Measurements from ENCODE around the gene MAPKAPK2. TPM values are rescaled to one million over a fixed set of nuclear protein-coding genes. Genes with fewer than 3 reads are reported as not detected.

Gene MAPKAPK2
- total RNA-seq, 1 donor from 2014 or later = 24.7 TPM

- no peaks in the 10 kb centered on the region for H3K36me3 ChIP-seq
- peaks cover 3% of the 10 kb centered on the region for H3F3A ChIP-seq (ENCODE audit: low read depth)
- Mint-ChIP-seq H3K36me3 (no peaks in the 10 kb centered on the region), H3K4me1 (peaks cover 14% of the 10 kb centered on the region), H3K27ac (no peak overlapping the region), H3K27me3 (ENCODE audit: insufficient read depth, low read depth) (peaks cover 17% of the 10 kb centered on the region), H3K4me3 (no peak overlapping the region), H3K9me3 (no peaks in the 10 kb centered on the region)
- no peak for DNase-seq (ENCODE audit: low spot score)
- H4K20me1 ChIP-seq (ENCODE audit: low read depth) = no peaks in the 10 kb centered on the region
- TF ChIP-seq EZH2 (IDR thresholded peaks at IDR 0.05) (no peak), EZH2phosphoT487 (IDR thresholded peaks at IDR 0.05) (no peak), CTCF (IDR thresholded peaks at IDR 0.05) (no peak)
- no peaks in the 10 kb centered on the region for H3K9me3 ChIP-seq (ENCODE audit: low read depth)
- no peaks in the 10 kb centered on the region for H3K79me2 ChIP-seq (ENCODE audit: low read depth)
- H3K4me3 ChIP-seq = no peak overlapping the region
- H3K9ac ChIP-seq = no peak overlapping the region
- H3K27me3 ChIP-seq = peaks cover 37% of the 10 kb centered on the region
- H3K27ac ChIP-seq = no peak overlapping the region
- no peak overlapping the region for H3K4me2 ChIP-seq
- peaks cover 18% of the 10 kb centered on the region for H3K4me1 ChIP-seq
- H2AFZ ChIP-seq (replicated peaks) = no peak overlapping the region
Observed at GRCh38 chr1:206660136-206660535, 24.6 kb upstream of the MAPKAPK2 start.

- no peak overlapping the region for H3K4me3 ChIP-seq
- no peaks in the 10 kb centered on the region for H3F3A ChIP-seq (ENCODE audit: low read depth)
- no peaks in the 10 kb centered on the region for H3K9me3 Mint-ChIP-seq
- DNase-seq (ENCODE audit: low spot score) = no peak
- H3K9ac ChIP-seq = no peak overlapping the region
- H3K4me2 ChIP-seq = no peak overlapping the region
- peaks cover 17% of the 10 kb centered on the region for H3K27me3 Mint-ChIP-seq (ENCODE audit: insufficient read depth, low read depth)
- no peak overlapping the region for H3K27ac Mint-ChIP-seq
- H3K79me2 ChIP-seq (ENCODE audit: low read depth) = no peaks in the 10 kb centered on the region
- H4K20me1 ChIP-seq (ENCODE audit: low read depth) = no peaks in the 10 kb centered on the region
- peaks cover 41% of the 10 kb centered on the region for H3K27me3 ChIP-seq
- H3K4me1 ChIP-seq = peaks cover 14% of the 10 kb centered on the region
- H3K27ac ChIP-seq = no peak overlapping the region
- H3K9me3 ChIP-seq (ENCODE audit: low read depth) = no peaks in the 10 kb centered on the region
- H3K36me3 Mint-ChIP-seq = no peaks in the 10 kb centered on the region
- no peaks in the 10 kb centered on the region for H3K36me3 ChIP-seq
- no peak overlapping the region for H3K4me3 Mint-ChIP-seq
- no peak for TF ChIP-seq EZH2phosphoT487 (IDR thresholded peaks at IDR 0.05)
- no peak for TF ChIP-seq EZH2 (IDR thresholded peaks at IDR 0.05)
- TF ChIP-seq CTCF (IDR thresholded peaks at IDR 0.05) = no peak
- H2AFZ ChIP-seq (replicated peaks) = no peak overlapping the region
- peaks cover 14% of the 10 kb centered on the region for H3K4me1 Mint-ChIP-seq
Observed at GRCh38 chr1:206661161-206661820, 23.4 kb upstream of the MAPKAPK2 start.

- Mint-ChIP-seq H3K27ac (no peak overlapping the region), H3K4me1 (peaks cover 14% of the 10 kb centered on the region), H3K9me3 (no peaks in the 10 kb centered on the region), H3K27me3 (ENCODE audit: insufficient read depth, low read depth) (peaks cover 17% of the 10 kb centered on the region), H3K4me3 (no peak overlapping the region), H3K36me3 (no peaks in the 10 kb centered on the region)
- H3K4me2 ChIP-seq = no peak overlapping the region
- peaks cover 14% of the 10 kb centered on the region for H3K4me1 ChIP-seq
- H4K20me1 ChIP-seq (ENCODE audit: low read depth) = no peaks in the 10 kb centered on the region
- no peak overlapping the region for H3K4me3 ChIP-seq
- DNase-seq (ENCODE audit: low spot score) = no peak
- H2AFZ ChIP-seq (replicated peaks) = no peak overlapping the region
- H3K9me3 ChIP-seq (ENCODE audit: low read depth) = no peaks in the 10 kb centered on the region
- no peaks in the 10 kb centered on the region for H3K79me2 ChIP-seq (ENCODE audit: low read depth)
- H3K9ac ChIP-seq = no peak overlapping the region
- TF ChIP-seq EZH2phosphoT487 (IDR thresholded peaks at IDR 0.05) (no peak), CTCF (IDR thresholded peaks at IDR 0.05) (no peak), EZH2 (IDR thresholded peaks at IDR 0.05) (no peak)
- no peak overlapping the region for H3K27ac ChIP-seq
- H3K27me3 ChIP-seq = peaks cover 32% of the 10 kb centered on the region
- H3F3A ChIP-seq (ENCODE audit: low read depth) = no peaks in the 10 kb centered on the region
- H3K36me3 ChIP-seq = no peaks in the 10 kb centered on the region
Observed at GRCh38 chr1:206662396-206663092, 22.2 kb upstream of the MAPKAPK2 start.
